Loucy (cell line): ENCODE results near the gene SMIM35.
A peak's percentile ranks its signal among the peaks of the same experiment; 100 is the strongest.

Experiments
- H2AFZ ChIP-seq: fragments of 200-600 bp; sonication (generic); 2 replicates; pipeline ENCODE4 v1.6.0; 2016; ENCODE audit warnings: antibody characterized with exemption, mild to moderate bottlenecking, low read length, moderate library complexity
- H3F3A ChIP-seq: fragments of 200-600 bp; 2 replicates; pipeline ENCODE4 v1.6.0; 2016; ENCODE audit warnings: antibody characterized with exemption, low read depth, mild to moderate bottlenecking
- H3K27me3 ChIP-seq: fragments of 200-600 bp; sonication (generic); 2 replicates; pipeline ENCODE4 v1.6.1; 2014; ENCODE audit warnings: low read length, mild to moderate bottlenecking; ENCODE audit not compliant: insufficient read depth, poor library complexity, severe bottlenecking
- H3K36me3 ChIP-seq: fragments of 200-600 bp; sonication (generic); 2 replicates; pipeline ENCODE4 v1.6.1; 2016; ENCODE audit warnings: low read length; ENCODE audit not compliant: insufficient read depth
- H3K4me1 ChIP-seq: fragments of 200-600 bp; sonication (generic); 2 replicates; pipeline ENCODE4 v1.5.1; 2014; ENCODE audit warnings: low read length, mild to moderate bottlenecking; ENCODE audit not compliant: insufficient read depth, poor library complexity, severe bottlenecking
- H3K4me2 ChIP-seq: fragments of 200-600 bp; sonication (generic); 2 replicates; pipeline ENCODE4 v1.6.0; 2014; ENCODE audit warnings: antibody characterized with exemption, low read length, low read depth, mild to moderate bottlenecking; ENCODE audit not compliant: poor library complexity, severe bottlenecking
- H3K4me3 ChIP-seq: fragments of 200-600 bp; sonication (generic); 2 replicates; pipeline ENCODE4 v1.5.1; 2014; ENCODE audit warnings: low read length, mild to moderate bottlenecking, mixed read lengths; ENCODE audit not compliant: poor library complexity, severe bottlenecking
- H3K79me2 ChIP-seq: fragments of 200-600 bp; sonication (generic); 2 replicates; pipeline ENCODE4 v1.6.1; 2014; ENCODE audit warnings: low read length; ENCODE audit not compliant: insufficient read depth
- H3K9ac ChIP-seq: fragments of 200-600 bp; sonication (generic); 2 replicates; pipeline ENCODE4 v1.6.0; 2014; ENCODE audit warnings: mild to moderate bottlenecking, low read depth, low read length, moderate library complexity; ENCODE audit not compliant: poor library complexity, severe bottlenecking
- H3K9me2 ChIP-seq: fragments of 200-600 bp; sonication (generic); replicated peaks from 2 replicates; pipeline ENCODE4 v1.6.1; 2016; ENCODE audit warnings: low read depth, low read length, mixed read lengths
- H3K9me3 ChIP-seq: fragments of 200-600 bp; sonication (generic); 2 replicates; pipeline ENCODE4 v1.6.1; 2014; ENCODE audit warnings: mild to moderate bottlenecking, antibody characterized with exemption, low read length, low read depth; ENCODE audit not compliant: insufficient read depth
- H4K20me1 ChIP-seq: fragments of 200-600 bp; sonication (generic); 2 replicates; pipeline ENCODE4 v1.6.0; 2014; ENCODE audit warnings: antibody characterized with exemption, low read length, mild to moderate bottlenecking; ENCODE audit not compliant: insufficient read depth, poor library complexity, severe bottlenecking
- CTCF ChIP-seq: fragments of 200-600 bp; sonication (generic); conservative IDR thresholded peaks from 2 replicates; pipeline ENCODE4 v1.5.1; 2014; ENCODE audit warnings: mild to moderate bottlenecking, antibody characterized with exemption, low read length
- EZH2phosphoT487 ChIP-seq: fragments of 200-600 bp; IDR thresholded peaks from 2 replicates; pipeline ENCODE4 v1.6.1; 2018; ENCODE audit warnings: antibody characterized with exemption, mild to moderate bottlenecking, moderate library complexity, borderline replicate concordance

Gene SMIM35

GRCh38 chr11:117977029-117977428 is 109.7 kb downstream of the SMIM35 start:
- no peaks in the 10 kb centered on the region for H4K20me1 ChIP-seq
- H3K4me2 ChIP-seq = no peak overlapping the region
- TF ChIP-seq CTCF (no peak), EZH2phosphoT487 (no peak)
- no peaks in the 10 kb centered on the region for H3F3A ChIP-seq
- H3K4me3 ChIP-seq = no peak overlapping the region
- H3K79me2 ChIP-seq = no peaks in the 10 kb centered on the region
- H3K27me3 ChIP-seq = no peaks in the 10 kb centered on the region
- H3K36me3 ChIP-seq = no peaks in the 10 kb centered on the region
- H3K4me1 ChIP-seq = peaks cover 37% of the 10 kb centered on the region
- no peaks in the 10 kb centered on the region for H3K9me2 ChIP-seq
- peak overlapping the region; percentile 2; the same call in 1 of the 2 replicates for H2AFZ ChIP-seq
- no peak overlapping the region for H3K9ac ChIP-seq
- H3K9me3 ChIP-seq = no peaks in the 10 kb centered on the region

- H3K4me1 ChIP-seq = peaks cover 43% of the 10 kb centered on the region
- no peaks in the 10 kb centered on the region for H3F3A ChIP-seq
- H3K36me3 ChIP-seq = no peaks in the 10 kb centered on the region
- H2AFZ ChIP-seq = peak overlapping the region; percentile 2; the same call in 1 of the 2 replicates
- H3K4me2 ChIP-seq = no peak overlapping the region
- no peaks in the 10 kb centered on the region for H3K79me2 ChIP-seq
- TF ChIP-seq EZH2phosphoT487 (no peak), CTCF (no peak)
- H3K9me2 ChIP-seq = no peaks in the 10 kb centered on the region
- no peak overlapping the region for H3K9ac ChIP-seq
- H3K27me3 ChIP-seq = no peaks in the 10 kb centered on the region
- no peaks in the 10 kb centered on the region for H3K9me3 ChIP-seq
- H4K20me1 ChIP-seq = no peaks in the 10 kb centered on the region
- H3K4me3 ChIP-seq = no peak overlapping the region
Observed at GRCh38 chr11:117976445-117976844, 110.3 kb downstream of the SMIM35 start.

- Histone ChIP-seq H3K27me3 (no peaks in the 10 kb centered on the region), H3K36me3 (no peaks in the 10 kb centered on the region), H3K9me3 (no peaks in the 10 kb centered on the region), H3K9me2 (no peaks in the 10 kb centered on the region), H3K4me3 (no peak overlapping the region), H3F3A (no peaks in the 10 kb centered on the region), H3K79me2 (no peaks in the 10 kb centered on the region), H2AFZ (no peak overlapping the region), H3K9ac (no peak overlapping the region), H3K4me2 (no peak overlapping the region), H3K4me1 (peaks cover 58% of the 10 kb centered on the region), H4K20me1 (no peaks in the 10 kb centered on the region)
- TF ChIP-seq CTCF = no peak
- TF ChIP-seq EZH2phosphoT487 = no peak
Observed at GRCh38 chr11:117973503-117973860, 113.3 kb downstream of the SMIM35 start.
